Astrocyte (in vitro differentiated cells and primary cell): ENCODE data around the gene CDH23. TPM values are rescaled to one million over a fixed set of nuclear protein-coding genes. Genes with fewer than 3 reads are reported as not detected.

Experiments used
- DNase-seq: peaks from one replicate; pipeline ENCODE4 v3.0.0-alpha.2; 2010; ENCODE audit warnings: low read depth
- FAIRE-seq: peaks from 2 replicates; lab custom pipeline; 2011; peaks lifted over from hg19 to GRCh38; lab: Jason Lieb, UNC
- H2AFZ ChIP-seq: 2 replicates; pipeline ENCODE4 v1.6.0; 2012; ENCODE audit warnings: low read depth, low read length, inconsistent platforms
- H3K27ac ChIP-seq: 2 replicates; pipeline ENCODE4 v1.5.1; 2011; ENCODE audit warnings: low read depth, low read length, inconsistent platforms
- H3K27me3 ChIP-seq: 2 replicates; pipeline ENCODE4 v1.6.0; 2011; ENCODE audit warnings: low read length, inconsistent platforms; ENCODE audit not compliant: insufficient read depth
- H3K36me3 ChIP-seq: 2 replicates; pipeline ENCODE4 v1.5.1; 2011; ENCODE audit warnings: low read length, inconsistent platforms; ENCODE audit not compliant: insufficient read depth
- H3K4me1 ChIP-seq: 2 replicates; pipeline ENCODE4 v1.5.1; 2011; ENCODE audit warnings: low read length, inconsistent platforms; ENCODE audit not compliant: insufficient read depth
- H3K4me2 ChIP-seq: 2 replicates; pipeline ENCODE4 v1.6.0; 2012; ENCODE audit warnings: low read length, inconsistent platforms
- H3K4me3 ChIP-seq: 2 replicates; pipeline ENCODE4 v1.5.1; 2011; ENCODE audit warnings: low read depth, mild to moderate bottlenecking, low read length, inconsistent platforms; ENCODE audit not compliant: insufficient read depth
- H3K79me2 ChIP-seq: 2 replicates; pipeline ENCODE4 v1.6.0; 2012; ENCODE audit warnings: mild to moderate bottlenecking, low read length, inconsistent platforms; ENCODE audit not compliant: insufficient read depth
- H3K9ac ChIP-seq: 2 replicates; pipeline ENCODE4 v1.6.0; 2012; ENCODE audit warnings: mild to moderate bottlenecking, low read length, inconsistent platforms
- H3K9me3 ChIP-seq: 2 replicates; pipeline ENCODE4 v1.5.1; 2012; ENCODE audit warnings: low read depth, mild to moderate bottlenecking, low read length, inconsistent platforms; ENCODE audit not compliant: insufficient read depth
- H4K20me1 ChIP-seq: 2 replicates; pipeline ENCODE4 v1.6.0; 2012; ENCODE audit warnings: low read length, inconsistent platforms; ENCODE audit not compliant: insufficient read depth
- H3K27ac Mint-ChIP-seq: one replicate; pipeline ENCODE4 v1.8.0; 2021; ENCODE audit warnings: mild to moderate bottlenecking, mixed read lengths; ENCODE audit not compliant: unreplicated experiment
- H3K27me3 Mint-ChIP-seq: one replicate; pipeline ENCODE4 v1.8.0; 2021; ENCODE audit warnings: low read depth, mixed read lengths; ENCODE audit not compliant: unreplicated experiment
- H3K36me3 Mint-ChIP-seq: one replicate; pipeline ENCODE4 v1.8.0; 2021; ENCODE audit warnings: low read depth, mixed read lengths; ENCODE audit not compliant: unreplicated experiment
- H3K4me1 Mint-ChIP-seq: one replicate; pipeline ENCODE4 v1.8.0; 2021; ENCODE audit warnings: low read depth, mixed read lengths; ENCODE audit not compliant: unreplicated experiment
- H3K4me3 Mint-ChIP-seq: one replicate; pipeline ENCODE4 v1.8.0; 2021; ENCODE audit warnings: mild to moderate bottlenecking, moderate library complexity, mixed read lengths; ENCODE audit not compliant: unreplicated experiment
- H3K9me3 Mint-ChIP-seq: one replicate; pipeline ENCODE4 v1.8.0; 2021; ENCODE audit warnings: mild to moderate bottlenecking, mixed read lengths; ENCODE audit not compliant: unreplicated experiment
- CTCF ChIP-seq: IDR thresholded peaks from 2 replicates; pipeline ENCODE4 v1.5.1; 2011; ENCODE audit warnings: low read depth, mild to moderate bottlenecking, inconsistent platforms, low read length, moderate library complexity; ENCODE audit not compliant: insufficient read depth
- EZH2 ChIP-seq: IDR thresholded peaks from 2 replicates; pipeline ENCODE4 v1.6.1; 2012; ENCODE audit warnings: mild to moderate bottlenecking, low read length, inconsistent platforms; ENCODE audit not compliant: insufficient read depth
- total RNA-seq: library from RNA; stranded (reverse); gene quantifications from 2 replicates; pipeline ENCODE4 v1.2.1, GENCODE V29; 2021

The CDH23 gene
- total RNA-seq, 1 donor from 2014 or later: not detected

GRCh38 chr10:71726580-71727104, 329.9 kb downstream of the CDH23 start:
- FAIRE-seq (no peak), DNase-seq (no peak)
- Histone ChIP-seq H3K27ac (no peak overlapping the region), H3K79me2 (no peaks in the 10 kb centered on the region), H3K9ac (no peak overlapping the region), H2AFZ (no peak overlapping the region), H3K4me1 (peaks cover 7% of the 10 kb centered on the region), H3K36me3 (no peaks in the 10 kb centered on the region), H3K4me2 (no peak overlapping the region), H3K9me3 (no peaks in the 10 kb centered on the region), H3K4me3 (no peak overlapping the region), H3K27me3 (peaks cover 8% of the 10 kb centered on the region), H4K20me1 (no peaks in the 10 kb centered on the region)
- TF ChIP-seq CTCF: no peak
- no peak for TF ChIP-seq EZH2
- peaks cover 33% of the 10 kb centered on the region for H3K27me3 Mint-ChIP-seq
- no peak overlapping the region for H3K4me3 Mint-ChIP-seq
- H3K4me1 Mint-ChIP-seq: peaks cover 14% of the 10 kb centered on the region
- H3K36me3 Mint-ChIP-seq: no peaks in the 10 kb centered on the region
- H3K9me3 Mint-ChIP-seq: peaks cover 3% of the 10 kb centered on the region
- peak overlapping the region; percentile 26 for H3K27ac Mint-ChIP-seq

GRCh38 chr10:71727105-71727737, 330.5 kb downstream of the CDH23 start:
- no peaks in the 10 kb centered on the region for H3K9me3 ChIP-seq

More at GRCh38 chr10:71727105-71727737, 330.5 kb downstream of the CDH23 start:
- Mint-ChIP-seq H3K4me1 (peaks cover 14% of the 10 kb centered on the region), H3K27me3 (peaks cover 31% of the 10 kb centered on the region), H3K36me3 (no peaks in the 10 kb centered on the region), H3K4me3 (no peak overlapping the region), H3K9me3 (no peaks in the 10 kb centered on the region), H3K27ac (no peak overlapping the region)
- DNase-seq: no peak
- Histone ChIP-seq H3K4me1 (peaks cover 7% of the 10 kb centered on the region), H3K9ac (no peak overlapping the region), H3K79me2 (no peaks in the 10 kb centered on the region), H2AFZ (no peak overlapping the region), H3K27ac (no peak overlapping the region), H4K20me1 (no peaks in the 10 kb centered on the region), H3K36me3 (no peaks in the 10 kb centered on the region), H3K4me2 (no peak overlapping the region), H3K4me3 (no peak overlapping the region), H3K27me3 (peaks cover 6% of the 10 kb centered on the region)
- no peak for FAIRE-seq
- TF ChIP-seq EZH2: no peak
- TF ChIP-seq CTCF: no peak
